OCI-LY1 (cell line): ENCODE data around the gene GALNT8.

Experiments
- H2AFZ ChIP-seq: fragments of 200-600 bp; sonication (generic), shearing (Covaris generic); 2 replicates; pipeline ENCODE4 v1.6.0; 2014; ENCODE audit warnings: antibody characterized with exemption, mild to moderate bottlenecking, low read length
- H3F3A ChIP-seq: fragments of 200-600 bp; sonication (generic), shearing (Covaris generic); 2 replicates; pipeline ENCODE4 v1.6.0; 2014; ENCODE audit warnings: mild to moderate bottlenecking, antibody characterized with exemption, low read length, moderate library complexity; ENCODE audit not compliant: insufficient read depth
- H3K27ac ChIP-seq: fragments of 200-600 bp; sonication (generic); 2 replicates; pipeline ENCODE4 v1.5.1; 2014; ENCODE audit warnings: low read length, mixed run types, mild to moderate bottlenecking, low read depth; ENCODE audit not compliant: poor library complexity, severe bottlenecking
- H3K27me3 ChIP-seq: fragments of 200-600 bp; sonication (generic); 2 replicates; pipeline ENCODE4 v1.6.0; 2014; ENCODE audit warnings: antibody characterized with exemption, mild to moderate bottlenecking, low read length, moderate library complexity; ENCODE audit not compliant: insufficient read depth
- H3K36me3 ChIP-seq: fragments of 200-600 bp; sonication (generic); 2 replicates; pipeline ENCODE4 v1.6.1; 2014; ENCODE audit warnings: mild to moderate bottlenecking, antibody characterized with exemption, low read length, moderate library complexity, mixed read lengths; ENCODE audit not compliant: insufficient read depth
- H3K4me1 ChIP-seq: fragments of 200-600 bp; sonication (generic); 2 replicates; pipeline ENCODE4 v1.5.1; 2014; ENCODE audit warnings: mild to moderate bottlenecking, low read length, moderate library complexity; ENCODE audit not compliant: insufficient read depth, severe bottlenecking
- H3K4me2 ChIP-seq: fragments of 200-600 bp; sonication (generic), shearing (Covaris generic); 2 replicates; pipeline ENCODE4 v1.6.1; 2014; ENCODE audit warnings: low read length
- H3K4me3 ChIP-seq: fragments of 200-600 bp; sonication (generic); 2 replicates; pipeline ENCODE4 v1.5.1; 2014; ENCODE audit warnings: low read length, low read depth, mild to moderate bottlenecking, mixed read lengths; ENCODE audit not compliant: poor library complexity, severe bottlenecking
- H3K79me2 ChIP-seq: fragments of 200-600 bp; shearing (Covaris generic); 2 replicates; pipeline ENCODE4 v1.6.1; 2016; ENCODE audit warnings: mixed run types, low read length, mixed read lengths; ENCODE audit not compliant: insufficient read depth
- H3K9ac ChIP-seq: fragments of 200-600 bp; sonication (generic), shearing (Covaris generic); 2 replicates; pipeline ENCODE4 v1.6.1; 2014; ENCODE audit warnings: mild to moderate bottlenecking, low read length, mixed read lengths
- H3K9me2 ChIP-seq: fragments of 200-600 bp; sonication (generic), shearing (Covaris generic); 2 replicates; pipeline ENCODE4 v1.6.1; 2014; ENCODE audit warnings: low read depth, mild to moderate bottlenecking, low read length, mixed read lengths
- H3K9me3 ChIP-seq: fragments of 200-600 bp; shearing (Covaris generic); 2 replicates; pipeline ENCODE4 v1.6.1; 2014; ENCODE audit warnings: low read length, mixed read lengths
- H4K20me1 ChIP-seq: fragments of 200-600 bp; sonication (generic), shearing (Covaris generic); 2 replicates; pipeline ENCODE4 v1.6.0; 2016; ENCODE audit warnings: mild to moderate bottlenecking, low read length; ENCODE audit not compliant: insufficient read depth
- EZH2 ChIP-seq: fragments of 200-600 bp; sonication (generic), shearing (Covaris generic); IDR thresholded peaks from 2 replicates; pipeline ENCODE4 v1.8.0; 2017; ENCODE audit warnings: borderline replicate concordance, mixed run types, mild to moderate bottlenecking, antibody characterized with exemption, low read length, moderate library complexity, mixed read lengths
- TF ChIP-seq, protein P1 (sequence below): fragments of 200-600 bp; sonication (generic), shearing (Covaris generic); IDR thresholded peaks from 2 replicates; pipeline ENCODE4 v1.5.1; 2017; ENCODE audit warnings: mild to moderate bottlenecking, antibody characterized with exemption, low read length, moderate library complexity, mixed read lengths

The GALNT8 gene

DNA sequence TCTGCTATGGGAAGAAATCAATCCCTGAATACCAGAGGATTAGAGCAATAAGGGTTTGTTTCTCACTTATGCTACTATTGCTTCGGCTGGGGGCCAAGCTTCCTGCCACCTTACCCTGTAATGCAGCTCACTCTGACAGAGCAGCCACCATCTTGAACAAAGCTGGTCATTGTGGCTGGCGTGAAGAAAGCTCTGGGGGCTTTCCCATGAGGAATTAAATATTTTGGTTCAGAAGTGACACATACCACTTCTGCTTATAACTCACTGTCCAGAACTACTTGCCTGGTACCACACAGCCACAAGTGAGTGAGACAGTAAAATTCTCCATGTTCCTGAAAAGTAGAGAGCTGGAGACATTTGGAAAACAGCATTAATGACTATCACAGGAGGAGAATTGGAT, 82.6 kb downstream of the GALNT8 start:
- no peak overlapping the region for H3K9ac ChIP-seq
- H2AFZ ChIP-seq = no peak overlapping the region
- H4K20me1 ChIP-seq = no peaks in the 10 kb centered on the region
- no peak overlapping the region for H3K27ac ChIP-seq
- no peaks in the 10 kb centered on the region for H3K4me1 ChIP-seq
- H3K9me2 ChIP-seq = no peaks in the 10 kb centered on the region
- no peak overlapping the region for H3K4me3 ChIP-seq
- H3K9me3 ChIP-seq = no peaks in the 10 kb centered on the region
- H3K79me2 ChIP-seq = no peaks in the 10 kb centered on the region
- no peaks in the 10 kb centered on the region for H3K27me3 ChIP-seq
- TF ChIP-seq, protein P1, sequence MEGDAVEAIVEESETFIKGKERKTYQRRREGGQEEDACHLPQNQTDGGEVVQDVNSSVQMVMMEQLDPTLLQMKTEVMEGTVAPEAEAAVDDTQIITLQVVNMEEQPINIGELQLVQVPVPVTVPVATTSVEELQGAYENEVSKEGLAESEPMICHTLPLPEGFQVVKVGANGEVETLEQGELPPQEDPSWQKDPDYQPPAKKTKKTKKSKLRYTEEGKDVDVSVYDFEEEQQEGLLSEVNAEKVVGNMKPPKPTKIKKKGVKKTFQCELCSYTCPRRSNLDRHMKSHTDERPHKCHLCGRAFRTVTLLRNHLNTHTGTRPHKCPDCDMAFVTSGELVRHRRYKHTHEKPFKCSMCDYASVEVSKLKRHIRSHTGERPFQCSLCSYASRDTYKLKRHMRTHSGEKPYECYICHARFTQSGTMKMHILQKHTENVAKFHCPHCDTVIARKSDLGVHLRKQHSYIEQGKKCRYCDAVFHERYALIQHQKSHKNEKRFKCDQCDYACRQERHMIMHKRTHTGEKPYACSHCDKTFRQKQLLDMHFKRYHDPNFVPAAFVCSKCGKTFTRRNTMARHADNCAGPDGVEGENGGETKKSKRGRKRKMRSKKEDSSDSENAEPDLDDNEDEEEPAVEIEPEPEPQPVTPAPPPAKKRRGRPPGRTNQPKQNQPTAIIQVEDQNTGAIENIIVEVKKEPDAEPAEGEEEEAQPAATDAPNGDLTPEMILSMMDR = no peak
- TF ChIP-seq EZH2 = no peak
- no peaks in the 10 kb centered on the region for H3F3A ChIP-seq
- H3K4me2 ChIP-seq = no peak overlapping the region
- peaks cover 9% of the 10 kb centered on the region for H3K36me3 ChIP-seq

- TF ChIP-seq, protein P1 = no peak
- no peak for TF ChIP-seq EZH2
- Histone ChIP-seq H2AFZ (no peak overlapping the region), H3F3A (no peaks in the 10 kb centered on the region), H3K4me1 (no peaks in the 10 kb centered on the region), H3K9me3 (no peaks in the 10 kb centered on the region), H4K20me1 (no peaks in the 10 kb centered on the region), H3K27ac (no peak overlapping the region), H3K4me3 (no peak overlapping the region), H3K27me3 (no peaks in the 10 kb centered on the region), H3K36me3 (peaks cover 38% of the 10 kb centered on the region), H3K9ac (no peak overlapping the region), H3K79me2 (no peaks in the 10 kb centered on the region), H3K9me2 (no peaks in the 10 kb centered on the region), H3K4me2 (no peak overlapping the region)
Observed at GRCh38 chr12:4806439-4807115, 86.4 kb downstream of the GALNT8 start.

DNA sequence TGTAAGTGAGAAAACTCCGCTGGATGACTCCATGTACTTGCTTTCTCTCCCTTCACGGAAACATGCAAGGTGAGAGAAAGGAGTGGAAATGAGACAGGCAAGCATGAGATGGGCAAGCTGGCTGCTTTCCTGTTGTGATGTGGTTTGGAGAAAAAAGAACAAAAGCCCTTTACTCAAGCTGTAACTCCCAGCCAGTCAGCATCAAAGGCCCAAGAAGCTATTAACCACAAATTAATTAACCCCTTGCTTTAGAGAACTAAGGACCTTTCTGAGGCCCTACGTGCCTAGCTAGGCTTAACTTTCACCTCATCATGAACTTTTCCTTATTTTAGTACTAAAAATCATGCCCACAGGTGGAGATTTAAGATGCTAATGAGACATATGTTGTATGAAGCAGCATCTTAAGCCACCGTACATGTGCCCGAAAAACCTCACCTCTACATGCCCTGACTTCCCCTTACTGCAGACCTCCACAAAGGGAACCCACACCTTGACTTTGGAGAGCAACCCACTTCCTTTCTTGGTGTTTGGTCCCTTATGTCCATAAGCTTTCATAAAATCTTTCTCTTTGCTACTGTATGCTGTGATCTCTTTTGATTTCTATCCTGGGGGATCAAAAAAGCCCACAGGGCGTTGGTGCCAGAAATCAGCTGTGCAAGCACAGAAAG, 87.0 kb downstream of the GALNT8 start:
- Histone ChIP-seq H3K4me2 (no peak overlapping the region), H3K9me3 (no peaks in the 10 kb centered on the region), H3K36me3 (peaks cover 44% of the 10 kb centered on the region), H3K79me2 (no peaks in the 10 kb centered on the region), H3F3A (no peaks in the 10 kb centered on the region), H4K20me1 (no peaks in the 10 kb centered on the region), H3K27me3 (no peaks in the 10 kb centered on the region), H3K9me2 (no peaks in the 10 kb centered on the region), H3K4me3 (no peak overlapping the region), H2AFZ (no peak overlapping the region), H3K27ac (no peak overlapping the region), H3K9ac (no peak overlapping the region), H3K4me1 (no peaks in the 10 kb centered on the region)
- no peak for TF ChIP-seq EZH2
- TF ChIP-seq, protein P1 = no peak
